Breast epithelium (tissue), 3 donors: ENCODE results near the gene FAM89B.
A peak's percentile ranks its signal among the peaks of the same experiment; 100 is the strongest.

Experiments
- CTCF ChIP-seq, 3 donors: fragments of 450-650 bp; IDR thresholded peaks; one replicate each; pipeline ENCODE4 v1.5.1; 2016 to 2017; ENCODE audit warnings: antibody characterized with exemption in 3 of 3, mild to moderate bottlenecking in 3 of 3, moderate library complexity in 3 of 3
- POLR2A ChIP-seq: fragments of 450-650 bp; IDR thresholded peaks from one replicate; pipeline ENCODE4 v1.6.1; 2016; ENCODE audit warnings: antibody characterized with exemption, mild to moderate bottlenecking, moderate library complexity
- POLR2AphosphoS5 ChIP-seq, 3 donors: sonication (generic); formaldehyde crosslinking; IDR thresholded peaks; one replicate each; pipeline ENCODE4 v1.6.1; 2017; ENCODE audit warnings: antibody characterized with exemption in 3 of 3

DNA sequence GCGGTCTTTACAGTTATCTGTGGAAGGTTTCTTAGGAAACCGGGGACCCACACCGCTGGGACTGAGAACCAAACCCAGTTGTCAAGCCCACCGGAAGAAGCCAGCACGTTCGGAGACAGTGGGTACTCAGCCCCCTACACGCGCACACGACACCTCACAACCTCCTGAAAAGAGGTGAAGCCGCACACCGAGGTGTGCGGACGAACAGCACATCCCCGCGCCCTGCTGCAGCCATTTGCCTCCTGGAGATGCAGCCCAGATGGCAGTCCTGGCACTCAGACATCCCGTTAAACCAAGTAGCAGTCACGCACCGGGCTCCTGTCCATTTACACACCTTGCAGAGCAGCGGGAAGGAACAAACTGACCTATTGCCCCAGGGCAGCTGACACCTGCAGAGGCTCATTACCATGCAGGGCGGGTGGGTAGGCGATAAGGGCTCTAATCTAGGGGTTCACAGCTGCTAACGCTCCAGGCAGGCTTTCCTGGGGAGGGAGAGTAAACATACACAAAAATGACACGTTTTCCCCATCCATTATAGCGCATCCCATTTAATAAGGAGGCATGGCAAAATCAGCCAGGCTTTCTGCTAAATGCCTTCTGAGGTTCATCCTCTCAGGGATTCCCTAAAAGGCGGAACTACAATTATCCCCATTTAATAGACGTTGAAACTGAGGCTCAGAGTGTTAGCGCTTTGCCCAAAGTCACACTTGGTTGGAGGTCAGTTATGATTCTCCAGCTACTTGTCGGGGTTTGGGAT, 2.7 kb downstream of the FAM89B start:
- no peak for TF ChIP-seq POLR2A
- no peak for TF ChIP-seq CTCF (IDR thresholded peaks at IDR 0.05)
- TF ChIP-seq POLR2AphosphoS5 (IDR thresholded peaks at IDR 0.05), result peak in 1 of 3 donors; percentile 10
